ENCODE results near the gene CSAD. TPM values are rescaled to one million over a fixed set of nuclear protein-coding genes. Genes with fewer than 3 reads are reported as not detected.

The CSAD gene
- total and polyA plus RNA-seq, 2 of the 13 experiments (the other 11 are each of a cell fraction or from before 2014, with no cell fraction given) = 7.2 to 23.5 TPM

DNA sequence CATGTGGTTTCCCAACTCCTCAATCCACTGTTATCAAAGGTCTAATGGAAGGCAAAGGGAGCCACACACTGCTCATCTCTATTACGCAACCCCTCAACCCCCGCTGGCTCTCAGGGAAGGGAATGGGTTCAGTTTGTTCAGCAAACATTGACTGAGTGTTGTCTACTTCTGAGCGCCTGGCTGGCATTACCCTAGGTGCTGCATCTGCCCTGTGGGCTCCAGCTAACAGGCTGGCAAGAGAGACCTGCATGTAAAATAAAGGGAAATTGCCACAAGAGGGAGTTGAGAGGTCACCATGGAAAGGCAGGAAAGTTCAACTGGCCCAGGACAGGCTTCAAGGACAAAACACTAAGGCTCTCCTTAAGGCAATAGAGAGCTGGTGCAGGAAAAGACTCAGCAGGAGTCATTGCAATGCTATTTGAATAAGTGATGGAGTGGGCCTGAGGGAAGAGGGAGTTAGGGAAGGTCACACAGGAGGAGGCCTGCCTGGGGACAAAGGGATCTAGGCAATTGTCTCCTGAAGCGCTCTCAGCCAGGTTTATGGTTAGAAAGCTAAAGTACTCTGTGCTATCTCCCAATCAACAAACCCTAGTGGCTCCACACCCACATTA, 5.7 kb downstream of the CSAD start (continued):
- peak; percentile 68; the same call in 1 of the 2 replicates for TF ChIP-seq ZNF746 (CRISPR knock-in tag; IDR thresholded peaks at IDR 0.05)
- TF ChIP-seq KLF15 (CRISPR knock-in tag; IDR thresholded peaks at IDR 0.05; ENCODE audit: borderline replicate concordance) = no peak
- peak; percentile 69 for TF ChIP-seq HNF4G (IDR thresholded peaks at IDR 0.05; ENCODE audit: borderline replicate concordance, low read depth, low read length)
- 0 out of 2 replicates have a peak, but pooled peaks have one; percentile 21 for TF ChIP-seq HNF4G (CRISPR knock-in tag; IDR thresholded peaks at IDR 0.05; ENCODE audit: borderline replicate concordance, low read depth)
- no peak for TF ChIP-seq NFIB (CRISPR knock-in tag; IDR thresholded peaks at IDR 0.05; ENCODE audit: borderline replicate concordance)
- no peak for TF ChIP-seq U2AF2 (IDR thresholded peaks at IDR 0.05; ENCODE audit: low read depth, low read length)
- no peak for TF ChIP-seq KLF12 (CRISPR knock-in tag; IDR thresholded peaks at IDR 0.05; ENCODE audit: borderline replicate concordance)
- no peak for TF ChIP-seq ZSCAN20 (CRISPR knock-in tag; IDR thresholded peaks at IDR 0.05; ENCODE audit: borderline replicate concordance)
- TF ChIP-seq, protein P1, sequence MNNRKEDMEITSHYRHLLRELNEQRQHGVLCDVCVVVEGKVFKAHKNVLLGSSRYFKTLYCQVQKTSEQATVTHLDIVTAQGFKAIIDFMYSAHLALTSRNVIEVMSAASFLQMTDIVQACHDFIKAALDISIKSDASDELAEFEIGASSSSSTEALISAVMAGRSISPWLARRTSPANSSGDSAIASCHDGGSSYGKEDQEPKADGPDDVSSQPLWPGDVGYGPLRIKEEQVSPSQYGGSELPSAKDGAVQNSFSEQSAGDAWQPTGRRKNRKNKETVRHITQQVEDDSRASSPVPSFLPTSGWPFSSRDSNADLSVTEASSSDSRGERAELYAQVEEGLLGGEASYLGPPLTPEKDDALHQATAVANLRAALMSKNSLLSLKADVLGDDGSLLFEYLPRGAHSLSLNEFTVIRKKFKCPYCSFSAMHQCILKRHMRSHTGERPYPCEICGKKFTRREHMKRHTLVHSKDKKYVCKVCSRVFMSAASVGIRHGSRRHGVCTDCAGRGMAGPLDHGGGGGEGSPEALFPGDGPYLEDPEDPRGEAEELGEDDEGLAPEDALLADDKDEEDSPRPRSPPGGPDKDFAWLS (CRISPR knock-in tag; IDR thresholded peaks at IDR 0.05; ENCODE audit: borderline replicate concordance) = no peak
- TF ChIP-seq, protein P2, sequence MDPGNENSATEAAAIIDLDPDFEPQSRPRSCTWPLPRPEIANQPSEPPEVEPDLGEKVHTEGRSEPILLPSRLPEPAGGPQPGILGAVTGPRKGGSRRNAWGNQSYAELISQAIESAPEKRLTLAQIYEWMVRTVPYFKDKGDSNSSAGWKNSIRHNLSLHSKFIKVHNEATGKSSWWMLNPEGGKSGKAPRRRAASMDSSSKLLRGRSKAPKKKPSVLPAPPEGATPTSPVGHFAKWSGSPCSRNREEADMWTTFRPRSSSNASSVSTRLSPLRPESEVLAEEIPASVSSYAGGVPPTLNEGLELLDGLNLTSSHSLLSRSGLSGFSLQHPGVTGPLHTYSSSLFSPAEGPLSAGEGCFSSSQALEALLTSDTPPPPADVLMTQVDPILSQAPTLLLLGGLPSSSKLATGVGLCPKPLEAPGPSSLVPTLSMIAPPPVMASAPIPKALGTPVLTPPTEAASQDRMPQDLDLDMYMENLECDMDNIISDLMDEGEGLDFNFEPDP (CRISPR knock-in tag; conservative IDR thresholded peaks at IDR 0.05) = no peak
- TF ChIP-seq PLRG1 (conservative IDR thresholded peaks at IDR 0.05) = no peak
- TF ChIP-seq ZNF709 (CRISPR knock-in tag; IDR thresholded peaks at IDR 0.05) = no peak; the same call in 1 of the 2 replicates
- TF ChIP-seq HNRNPL (IDR thresholded peaks at IDR 0.05; ENCODE audit: low read depth, low read length) = peak; percentile 98
- TF ChIP-seq, protein P3, sequence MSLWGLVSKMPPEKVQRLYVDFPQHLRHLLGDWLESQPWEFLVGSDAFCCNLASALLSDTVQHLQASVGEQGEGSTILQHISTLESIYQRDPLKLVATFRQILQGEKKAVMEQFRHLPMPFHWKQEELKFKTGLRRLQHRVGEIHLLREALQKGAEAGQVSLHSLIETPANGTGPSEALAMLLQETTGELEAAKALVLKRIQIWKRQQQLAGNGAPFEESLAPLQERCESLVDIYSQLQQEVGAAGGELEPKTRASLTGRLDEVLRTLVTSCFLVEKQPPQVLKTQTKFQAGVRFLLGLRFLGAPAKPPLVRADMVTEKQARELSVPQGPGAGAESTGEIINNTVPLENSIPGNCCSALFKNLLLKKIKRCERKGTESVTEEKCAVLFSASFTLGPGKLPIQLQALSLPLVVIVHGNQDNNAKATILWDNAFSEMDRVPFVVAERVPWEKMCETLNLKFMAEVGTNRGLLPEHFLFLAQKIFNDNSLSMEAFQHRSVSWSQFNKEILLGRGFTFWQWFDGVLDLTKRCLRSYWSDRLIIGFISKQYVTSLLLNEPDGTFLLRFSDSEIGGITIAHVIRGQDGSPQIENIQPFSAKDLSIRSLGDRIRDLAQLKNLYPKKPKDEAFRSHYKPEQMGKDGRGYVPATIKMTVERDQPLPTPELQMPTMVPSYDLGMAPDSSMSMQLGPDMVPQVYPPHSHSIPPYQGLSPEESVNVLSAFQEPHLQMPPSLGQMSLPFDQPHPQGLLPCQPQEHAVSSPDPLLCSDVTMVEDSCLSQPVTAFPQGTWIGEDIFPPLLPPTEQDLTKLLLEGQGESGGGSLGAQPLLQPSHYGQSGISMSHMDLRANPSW (CRISPR knock-in tag; IDR thresholded peaks at IDR 0.05; ENCODE audit: borderline replicate concordance) = no peak
- no peak for TF ChIP-seq ZNF367 (CRISPR knock-in tag; IDR thresholded peaks at IDR 0.05; ENCODE audit: borderline replicate concordance)
- TF ChIP-seq NFYC (CRISPR knock-in tag; IDR thresholded peaks at IDR 0.05) = no peak
- TF ChIP-seq, protein P4, sequence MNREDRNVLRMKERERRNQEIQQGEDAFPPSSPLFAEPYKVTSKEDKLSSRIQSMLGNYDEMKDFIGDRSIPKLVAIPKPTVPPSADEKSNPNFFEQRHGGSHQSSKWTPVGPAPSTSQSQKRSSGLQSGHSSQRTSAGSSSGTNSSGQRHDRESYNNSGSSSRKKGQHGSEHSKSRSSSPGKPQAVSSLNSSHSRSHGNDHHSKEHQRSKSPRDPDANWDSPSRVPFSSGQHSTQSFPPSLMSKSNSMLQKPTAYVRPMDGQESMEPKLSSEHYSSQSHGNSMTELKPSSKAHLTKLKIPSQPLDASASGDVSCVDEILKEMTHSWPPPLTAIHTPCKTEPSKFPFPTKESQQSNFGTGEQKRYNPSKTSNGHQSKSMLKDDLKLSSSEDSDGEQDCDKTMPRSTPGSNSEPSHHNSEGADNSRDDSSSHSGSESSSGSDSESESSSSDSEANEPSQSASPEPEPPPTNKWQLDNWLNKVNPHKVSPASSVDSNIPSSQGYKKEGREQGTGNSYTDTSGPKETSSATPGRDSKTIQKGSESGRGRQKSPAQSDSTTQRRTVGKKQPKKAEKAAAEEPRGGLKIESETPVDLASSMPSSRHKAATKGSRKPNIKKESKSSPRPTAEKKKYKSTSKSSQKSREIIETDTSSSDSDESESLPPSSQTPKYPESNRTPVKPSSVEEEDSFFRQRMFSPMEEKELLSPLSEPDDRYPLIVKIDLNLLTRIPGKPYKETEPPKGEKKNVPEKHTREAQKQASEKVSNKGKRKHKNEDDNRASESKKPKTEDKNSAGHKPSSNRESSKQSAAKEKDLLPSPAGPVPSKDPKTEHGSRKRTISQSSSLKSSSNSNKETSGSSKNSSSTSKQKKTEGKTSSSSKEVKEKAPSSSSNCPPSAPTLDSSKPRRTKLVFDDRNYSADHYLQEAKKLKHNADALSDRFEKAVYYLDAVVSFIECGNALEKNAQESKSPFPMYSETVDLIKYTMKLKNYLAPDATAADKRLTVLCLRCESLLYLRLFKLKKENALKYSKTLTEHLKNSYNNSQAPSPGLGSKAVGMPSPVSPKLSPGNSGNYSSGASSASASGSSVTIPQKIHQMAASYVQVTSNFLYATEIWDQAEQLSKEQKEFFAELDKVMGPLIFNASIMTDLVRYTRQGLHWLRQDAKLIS (CRISPR knock-in tag; IDR thresholded peaks at IDR 0.05) = no peak
- TF ChIP-seq DMAP1 (CRISPR knock-in tag; IDR thresholded peaks at IDR 0.05) = no peak; the same call in 1 of the 2 replicates
- no peak for TF ChIP-seq ZNF530 (CRISPR knock-in tag; IDR thresholded peaks at IDR 0.05; ENCODE audit: low read depth)
- no peak for TF ChIP-seq SATB2 (CRISPR knock-in tag; IDR thresholded peaks at IDR 0.05)
- TF ChIP-seq ZNF232 (CRISPR knock-in tag; IDR thresholded peaks at IDR 0.05; ENCODE audit: borderline replicate concordance) = peak; percentile 100

Data from HepG2 (cell line).